Kidney epithelial cell (primary cell): ENCODE data around the gene TNPO3. TPM values are rescaled to one million over a fixed set of nuclear protein-coding genes. Genes with fewer than 3 reads are reported as not detected.

Experiments used
- DNase-seq: peaks from one replicate; pipeline ENCODE4 v3.0.0-alpha.2; 2010; ENCODE audit warnings: low read depth
- H3K27me3 ChIP-seq: 2 replicates; pipeline ENCODE4 v1.6.0; 2011; ENCODE audit warnings: low read length; ENCODE audit not compliant: control insufficient read depth, insufficient read depth
- H3K36me3 ChIP-seq: 2 replicates; pipeline ENCODE4 v1.5.1; 2011; ENCODE audit warnings: low read length; ENCODE audit not compliant: control insufficient read depth, insufficient read depth
- H3K4me3 ChIP-seq: 2 replicates; pipeline ENCODE4 v1.5.1; 2011; ENCODE audit warnings: low read depth, mild to moderate bottlenecking, control low read depth, low read length
- CTCF ChIP-seq: IDR thresholded peaks from 2 replicates; pipeline ENCODE4 v1.5.1; 2011; ENCODE audit warnings: mild to moderate bottlenecking, moderate library complexity, low read length, control low read depth, inconsistent platforms; ENCODE audit not compliant: insufficient read depth, poor library complexity, severe bottlenecking
- total RNA-seq: library from RNA; depleted of rRNA; stranded (reverse); fragments of >200 nt; gene quantifications from 2 replicates; pipeline ENCODE4 v1.2.3, GENCODE V29; 2015

TNPO3 gene
- total RNA-seq, 1 donor from 2014 or later = 50.8 TPM

- H3K4me3 ChIP-seq = no peak overlapping the region
- no peak for DNase-seq
- no peaks in the 10 kb centered on the region for H3K36me3 ChIP-seq
- TF ChIP-seq CTCF = no peak
- H3K27me3 ChIP-seq = no peaks in the 10 kb centered on the region
Observed at GRCh38 chr7:128937271-128937646, 117.7 kb downstream of the TNPO3 start.

GRCh38 chr7:128936798-128937197 is 118.1 kb downstream of the TNPO3 start:
- no peak for TF ChIP-seq CTCF
- no peak overlapping the region for H3K4me3 ChIP-seq
- no peaks in the 10 kb centered on the region for H3K27me3 ChIP-seq
- no peak for DNase-seq
- no peaks in the 10 kb centered on the region for H3K36me3 ChIP-seq

GRCh38 chr7:128935342-128935730 is 119.6 kb downstream of the TNPO3 start:
- H3K36me3 ChIP-seq = no peaks in the 10 kb centered on the region
- H3K4me3 ChIP-seq = no peak overlapping the region
- no peak for DNase-seq
- TF ChIP-seq CTCF = no peak
- no peaks in the 10 kb centered on the region for H3K27me3 ChIP-seq

GRCh38 chr7:128934361-128935341 is 120.3 kb downstream of the TNPO3 start:
- no peak for DNase-seq
- TF ChIP-seq CTCF = no peak
- H3K27me3 ChIP-seq = no peaks in the 10 kb centered on the region

GRCh38 chr7:128933180-128933891 is 121.6 kb downstream of the TNPO3 start:
- DNase-seq = no peak
- no peaks in the 10 kb centered on the region for H3K36me3 ChIP-seq
- TF ChIP-seq CTCF = no peak
- H3K27me3 ChIP-seq = no peaks in the 10 kb centered on the region
- no peak overlapping the region for H3K4me3 ChIP-seq

More at GRCh38 chr7:128934361-128935341, 120.3 kb downstream of the TNPO3 start:
- Histone ChIP-seq H3K4me3 (no peak overlapping the region), H3K36me3 (no peaks in the 10 kb centered on the region)
